HepG2 (cell line): ENCODE measurements around the gene SUSD4. TPM values are rescaled to one million over a fixed set of nuclear protein-coding genes. Genes with fewer than 3 reads are reported as not detected.

Experiments used
- ATAC-seq: fragments of 200-7000 bp; cut with Tn5 transposase; 3 replicates; pipeline ENCODE4 v1.9.1; 2020; ENCODE audit warnings: mild to moderate bottlenecking, moderate library complexity
- BruUV-seq: library from RNA; stranded (reverse); fragments of 400-500 nt; replicated peaks from 2 replicates; lab custom pipeline; 2021; lab: Mats Ljungman, UMichigan
- CTCF ChIA-PET: fragments of 300-600 bp; formaldehyde crosslinking; extraction: SDS; loops from one replicate; lab custom pipeline; 2021; ENCODE audit warnings: low total read pairs, inconsistent platforms, low intra/inter-chr PET ratio; lab: Yijun Ruan, JAX
- POLR2A ChIA-PET: fragments of 350-600 bp; sonication (Branson Sonifier 250); formaldehyde crosslinking; loops from one replicate; lab custom pipeline; 2020; ENCODE audit warnings: antibody characterized with exemption, inconsistent platforms; lab: Yijun Ruan, JAX
- DNase-seq: peaks from one replicate; pipeline ENCODE4 v3.0.0-alpha.2; 2015; ENCODE audit warnings: low spot score
- FAIRE-seq: peaks from 3 replicates; lab custom pipeline; 2011; peaks lifted over from hg19 to GRCh38; lab: Jason Lieb, UNC
- H2AFZ ChIP-seq: one replicate; pipeline ENCODE4 v1.6.1; 2011; ENCODE audit warnings: low read length, inconsistent platforms
- H3K27ac ChIP-seq: fragments of 300-600 bp; 3 replicates; pipeline ENCODE4 v1.8.0; 2011; ENCODE audit warnings: mixed run types, mild to moderate bottlenecking, mixed read lengths, low read length, inconsistent platforms; ENCODE audit not compliant: insufficient read depth; ENCODE audit errors: extremely low read length
- H3K27me3 ChIP-seq, 2 experiments: fragments of 200-600 bp in 1 of 2; 2 replicates in 1 of 2; 3 replicates in 1 of 2; pipeline versions ENCODE4 v1.6.0 to v1.8.0; 2011; ENCODE audit warnings: low read length in 2 of 2, mild to moderate bottlenecking in 2 of 2, moderate library complexity in 2 of 2, inconsistent platforms in 1 of 2; ENCODE audit not compliant: insufficient read depth in 2 of 2, control insufficient read depth in 1 of 2
- H3K36me3 ChIP-seq, 2 experiments: fragments of 200-600 bp in 1 of 2; replicated peaks in 1 of 2; 2 replicates in 1 of 2; 3 replicates in 1 of 2; pipeline versions ENCODE4 v1.5.1 to v1.8.0; 2011; ENCODE audit warnings: low read length in 2 of 2, inconsistent platforms in 1 of 2; ENCODE audit not compliant: insufficient read depth in 2 of 2, control insufficient read depth in 1 of 2
- H3K4me1 ChIP-seq: 2 replicates; pipeline ENCODE4 v1.5.1; 2012; ENCODE audit warnings: low read length, inconsistent platforms; ENCODE audit not compliant: insufficient read depth
- H3K4me2 ChIP-seq: 2 replicates; pipeline ENCODE4 v1.6.0; 2011; ENCODE audit warnings: low read depth, low read length, inconsistent platforms
- H3K4me3 ChIP-seq, 3 experiments: fragments of 200-600 bp in 1 of 3; sonication (generic), shearing (Covaris generic) in 1 of 3; replicated peaks in 1 of 3; 2 replicates each; pipeline ENCODE4 v1.5.1; 2011 to 2016; ENCODE audit warnings: low read length in 3 of 3, inconsistent platforms in 2 of 3, low read depth in 2 of 3, mild to moderate bottlenecking in 2 of 3, control low read depth in 1 of 3, mixed read lengths in 1 of 3; ENCODE audit not compliant: insufficient read depth in 1 of 3
- H3K79me2 ChIP-seq: one replicate; pipeline ENCODE4 v1.6.1; 2011; ENCODE audit warnings: low read length, inconsistent platforms; ENCODE audit not compliant: insufficient read depth
- H3K9ac ChIP-seq: 2 replicates; pipeline ENCODE4 v1.6.0; 2011; ENCODE audit warnings: mild to moderate bottlenecking, low read depth, low read length, inconsistent platforms; ENCODE audit not compliant: insufficient read depth
- H3K9me3 ChIP-seq: 2 replicates; pipeline ENCODE4 v1.5.1; 2012; ENCODE audit warnings: mild to moderate bottlenecking, low read length
- H4K20me1 ChIP-seq: 2 replicates; pipeline ENCODE4 v1.6.0; 2011; ENCODE audit warnings: inconsistent platforms, mild to moderate bottlenecking, low read length, moderate library complexity; ENCODE audit not compliant: insufficient read depth
- DRAP1 ChIP-seq: IDR thresholded peaks from 2 replicates; pipeline ENCODE4 v1.6.1; 2016; ENCODE audit warnings: missing genetic modification reagents, missing compliant biosample characterization
- SMAD9 ChIP-seq: sonication (generic); formaldehyde crosslinking; IDR thresholded peaks from 2 replicates; pipeline ENCODE4 v1.5.1; 2020; ENCODE audit warnings: mild to moderate bottlenecking, missing genetic modification reagents
- TSC22D2 ChIP-seq: sonication (generic); formaldehyde crosslinking; IDR thresholded peaks from 2 replicates; pipeline ENCODE4 v1.5.1; 2020; ENCODE audit warnings: missing genetic modification reagents, mild to moderate bottlenecking, borderline replicate concordance
- ZBED4 ChIP-seq: sonication (generic); formaldehyde crosslinking; IDR thresholded peaks from 2 replicates; pipeline ENCODE4 v1.4.0; 2020; ENCODE audit warnings: missing genetic modification reagents, borderline replicate concordance
- ZNF660 ChIP-seq: sonication (generic); formaldehyde crosslinking; IDR thresholded peaks from 2 replicates; pipeline ENCODE4 v1.5.1; 2020; ENCODE audit warnings: mild to moderate bottlenecking, low read depth, missing genetic modification reagents, borderline replicate concordance
- WGBS: methylation state at CpG from one replicate; pipeline ENCODE4 v1.1.6; 2017; ENCODE audit warnings: low lambda C conversion rate; 5-methylcytosine and 5-hydroxymethylcytosine counted together
- in situ Hi-C: cut with HindIII; loops from 2 replicates; pipeline ENCODE4 v1.10.0; 2017; ENCODE audit warnings: low pct_unique_long_range_greater_than_20kb; ENCODE audit not compliant: extremely low pct_ligation_motif_present
- intact Hi-C: fragments of 100-400 bp; cut with micrococcal nuclease; formaldehyde crosslinking; loops from one replicate; pipeline ENCODE4 v1.10.0; 2022; ENCODE audit not compliant: unreplicated experiment
- polyA plus RNA-seq, 8 experiments: library from polyadenylated mRNA; depleted of rRNA in 3 of 8; stranded (reverse) in 7 of 8; unstranded in 1 of 8; fragments of >200 nt; fragmentation: Illumina TruSeq in 4 of 8; extraction: Trizol in 4 of 8; gene quantifications; 2 replicates each; pipeline versions ENCODE4 v1.2.1 to v1.2.3, GENCODE V29; 2011 to 2016; ENCODE audit warnings: low read depth in 4 of 8, missing spikeins in 1 of 8, mixed read lengths in 1 of 8; ENCODE audit not compliant: insufficient read depth in 1 of 8
- total RNA-seq, 5 experiments: library from RNA; depleted of rRNA; stranded (reverse); fragments of >200 nt; fragmentation: Illumina TruSeq; extraction: Trizol; gene quantifications; 2 replicates each; pipeline ENCODE4 v1.2.3, GENCODE V29; 2016; ENCODE audit warnings: low read depth in 1 of 5
- TF ChIP-seq, protein P1 (sequence below): sonication (generic); formaldehyde crosslinking; IDR thresholded peaks from 2 replicates; pipeline ENCODE4 v1.4.0; 2020; ENCODE audit warnings: missing genetic modification reagents, mild to moderate bottlenecking, borderline replicate concordance
- TF ChIP-seq, protein P2 (sequence below): sonication (generic); formaldehyde crosslinking; IDR thresholded peaks from 2 replicates; pipeline ENCODE4 v1.8.0; 2022; ENCODE audit warnings: mild to moderate bottlenecking, missing genetic modification reagents

The SUSD4 gene
- total and polyA plus RNA-seq, 2 of the 13 experiments (the other 11 are each of a cell fraction or from before 2014, with no cell fraction given): not detected

- no peaks in the 10 kb centered on the region for H4K20me1 ChIP-seq
- no peaks in the 10 kb centered on the region for H3K79me2 ChIP-seq
- intact Hi-C loops: no loop called here
- H3K27me3 ChIP-seq: no peaks in the 10 kb centered on the region; a peak in 1 of 5 replicates
- no peak for TF ChIP-seq SMAD9 (CRISPR knock-in tag)
- TF ChIP-seq, protein P1, sequence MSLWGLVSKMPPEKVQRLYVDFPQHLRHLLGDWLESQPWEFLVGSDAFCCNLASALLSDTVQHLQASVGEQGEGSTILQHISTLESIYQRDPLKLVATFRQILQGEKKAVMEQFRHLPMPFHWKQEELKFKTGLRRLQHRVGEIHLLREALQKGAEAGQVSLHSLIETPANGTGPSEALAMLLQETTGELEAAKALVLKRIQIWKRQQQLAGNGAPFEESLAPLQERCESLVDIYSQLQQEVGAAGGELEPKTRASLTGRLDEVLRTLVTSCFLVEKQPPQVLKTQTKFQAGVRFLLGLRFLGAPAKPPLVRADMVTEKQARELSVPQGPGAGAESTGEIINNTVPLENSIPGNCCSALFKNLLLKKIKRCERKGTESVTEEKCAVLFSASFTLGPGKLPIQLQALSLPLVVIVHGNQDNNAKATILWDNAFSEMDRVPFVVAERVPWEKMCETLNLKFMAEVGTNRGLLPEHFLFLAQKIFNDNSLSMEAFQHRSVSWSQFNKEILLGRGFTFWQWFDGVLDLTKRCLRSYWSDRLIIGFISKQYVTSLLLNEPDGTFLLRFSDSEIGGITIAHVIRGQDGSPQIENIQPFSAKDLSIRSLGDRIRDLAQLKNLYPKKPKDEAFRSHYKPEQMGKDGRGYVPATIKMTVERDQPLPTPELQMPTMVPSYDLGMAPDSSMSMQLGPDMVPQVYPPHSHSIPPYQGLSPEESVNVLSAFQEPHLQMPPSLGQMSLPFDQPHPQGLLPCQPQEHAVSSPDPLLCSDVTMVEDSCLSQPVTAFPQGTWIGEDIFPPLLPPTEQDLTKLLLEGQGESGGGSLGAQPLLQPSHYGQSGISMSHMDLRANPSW (CRISPR knock-in tag): no peak
- TF ChIP-seq DRAP1 (CRISPR knock-in tag): no peak
- no peak for TF ChIP-seq ZBED4 (CRISPR knock-in tag)
- no peak for TF ChIP-seq ZNF660 (CRISPR knock-in tag)
- TF ChIP-seq TSC22D2 (CRISPR knock-in tag): no peak
- TF ChIP-seq, protein P2, sequence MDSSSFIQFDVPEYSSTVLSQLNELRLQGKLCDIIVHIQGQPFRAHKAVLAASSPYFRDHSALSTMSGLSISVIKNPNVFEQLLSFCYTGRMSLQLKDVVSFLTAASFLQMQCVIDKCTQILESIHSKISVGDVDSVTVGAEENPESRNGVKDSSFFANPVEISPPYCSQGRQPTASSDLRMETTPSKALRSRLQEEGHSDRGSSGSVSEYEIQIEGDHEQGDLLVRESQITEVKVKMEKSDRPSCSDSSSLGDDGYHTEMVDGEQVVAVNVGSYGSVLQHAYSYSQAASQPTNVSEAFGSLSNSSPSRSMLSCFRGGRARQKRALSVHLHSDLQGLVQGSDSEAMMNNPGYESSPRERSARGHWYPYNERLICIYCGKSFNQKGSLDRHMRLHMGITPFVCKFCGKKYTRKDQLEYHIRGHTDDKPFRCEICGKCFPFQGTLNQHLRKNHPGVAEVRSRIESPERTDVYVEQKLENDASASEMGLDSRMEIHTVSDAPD (CRISPR knock-in tag): no peak
- H3K27ac ChIP-seq: no peak overlapping the region
- FAIRE-seq: no peak
- 37% methylated on average over 7 of the region's 7 CpGs for WGBS
- no peaks in the 10 kb centered on the region for H3K9me3 ChIP-seq
- CTCF ChIA-PET: no interaction called here
- no peak overlapping the region for H3K9ac ChIP-seq
- DNase-seq: no peak
- ATAC-seq: no peak
- POLR2A ChIA-PET: no interaction called here
- no peak overlapping the region for H3K4me2 ChIP-seq
- no peaks in the 10 kb centered on the region for H3K36me3 ChIP-seq
- H3K4me1 ChIP-seq: peaks cover 13% of the 10 kb centered on the region
- no peak overlapping the region for H2AFZ ChIP-seq
- in situ Hi-C loops: no loop called here
- BruUV-seq: no TSS peak
- H3K4me3 ChIP-seq: no peak overlapping the region
Observed at GRCh38 chr1:223245983-223246382, 118.0 kb downstream of the SUSD4 start.
